PC-9 (cell line): ENCODE data around the gene ATP8A1. TPM values are rescaled to one million over a fixed set of nuclear protein-coding genes. Genes with fewer than 3 reads are reported as not detected.
"Not testable (repeated sequence)": the region's sequence is repeated elsewhere in the genome, so short reads cannot be mapped to it uniquely, and the experiment has no call there.

ENCODE experiments used
- BruUV-seq: library from RNA; stranded (reverse); fragments of 400-500 nt; replicated peaks from 2 replicates; lab custom pipeline; 2021; lab: Mats Ljungman, UMichigan
- CTCF ChIA-PET: fragments of 300-600 bp; sonication (Branson Sonifier 250); formaldehyde crosslinking; loops from one replicate; lab custom pipeline; 2022; ENCODE audit warnings: antibody characterized with exemption; lab: Charles Lee
- POLR2A ChIA-PET: fragments of 300-600 bp; sonication (Branson Sonifier 250); formaldehyde crosslinking; loops from one replicate; lab custom pipeline; 2022; ENCODE audit warnings: antibody characterized with exemption; ENCODE audit not compliant: unreplicated experiment; lab: Charles Lee
- DNase-seq, 2 experiments: peaks; one replicate each; pipeline versions ENCODE4 v3.0.0 to v3.0.0-alpha.2; 2015 to 2022; ENCODE audit warnings: mixed read lengths in 1 of 2
- H2AFZ ChIP-seq: fragments of 200-600 bp; sonication (generic); 2 replicates; pipeline ENCODE4 v1.8.1; 2017; ENCODE audit warnings: antibody characterized with exemption
- H3F3A ChIP-seq: fragments of 200-600 bp; sonication (generic); 2 replicates; pipeline ENCODE4 v1.8.1; 2017; ENCODE audit warnings: antibody characterized with exemption, mild to moderate bottlenecking, low read depth; ENCODE audit not compliant: insufficient read depth
- H3K27ac ChIP-seq: fragments of 200-600 bp; sonication (generic); 2 replicates; pipeline ENCODE4 v1.6.1; 2016; ENCODE audit warnings: mixed run types
- H3K27me3 ChIP-seq: fragments of 200-600 bp; sonication (generic); 2 replicates; pipeline ENCODE4 v1.6.1; 2016; ENCODE audit warnings: low read depth, mixed run types; ENCODE audit not compliant: insufficient read depth
- H3K36me3 ChIP-seq: fragments of 200-600 bp; sonication (generic); 2 replicates; pipeline ENCODE4 v1.6.1; 2016; ENCODE audit warnings: low read depth, mixed run types
- H3K4me1 ChIP-seq: fragments of 200-600 bp; sonication (generic); replicated peaks from 2 replicates; pipeline ENCODE4 v1.6.1; 2016; ENCODE audit warnings: mixed run types; ENCODE audit not compliant: insufficient read depth
- H3K4me2 ChIP-seq: fragments of 200-600 bp; sonication (generic); 2 replicates; pipeline ENCODE4 v1.6.1; 2017; ENCODE audit warnings: mixed run types
- H3K4me3 ChIP-seq: fragments of 200-600 bp; sonication (generic); 2 replicates; pipeline ENCODE4 v1.6.1; 2016; ENCODE audit warnings: mixed run types
- H3K79me2 ChIP-seq: fragments of 200-600 bp; sonication (generic); 2 replicates; pipeline ENCODE4 v1.6.1; 2017; ENCODE audit warnings: low read depth, mixed run types
- H3K9me2 ChIP-seq: fragments of 200-600 bp; sonication (generic); 2 replicates; pipeline ENCODE4 v1.8.1; 2017; ENCODE audit warnings: mild to moderate bottlenecking; ENCODE audit not compliant: insufficient read depth
- H3K9me3 ChIP-seq: fragments of 200-600 bp; sonication (generic); 2 replicates; pipeline ENCODE4 v1.8.1; 2016; ENCODE audit warnings: low read depth; ENCODE audit not compliant: insufficient read depth
- H4K20me1 ChIP-seq: fragments of 200-600 bp; sonication (generic); 2 replicates; pipeline ENCODE4 v1.8.1; 2017; ENCODE audit not compliant: insufficient read depth
- EZH2 ChIP-seq: fragments of 200-600 bp; sonication (generic); IDR thresholded peaks from 2 replicates; pipeline ENCODE4 v1.8.0; 2017; ENCODE audit warnings: antibody characterized with exemption, low read depth
- intact Hi-C: fragments of 100-400 bp; cut with micrococcal nuclease; formaldehyde crosslinking; loops from one replicate; pipeline ENCODE4 v1.10.0; 2022; ENCODE audit not compliant: unreplicated experiment
- total RNA-seq: library from RNA; stranded (reverse); gene quantifications from 2 replicates; pipeline ENCODE4 v1.2.3, GENCODE V29; 2021
- TF ChIP-seq, protein P1 (sequence below): fragments of 200-600 bp; sonication (generic); conservative IDR thresholded peaks from 2 replicates; pipeline ENCODE4 v1.6.1; 2017; ENCODE audit warnings: mixed run types, antibody characterized with exemption, mild to moderate bottlenecking, moderate library complexity

ATP8A1 gene
- total RNA-seq, 1 experiment from 2014 or later: not detected

DNA sequence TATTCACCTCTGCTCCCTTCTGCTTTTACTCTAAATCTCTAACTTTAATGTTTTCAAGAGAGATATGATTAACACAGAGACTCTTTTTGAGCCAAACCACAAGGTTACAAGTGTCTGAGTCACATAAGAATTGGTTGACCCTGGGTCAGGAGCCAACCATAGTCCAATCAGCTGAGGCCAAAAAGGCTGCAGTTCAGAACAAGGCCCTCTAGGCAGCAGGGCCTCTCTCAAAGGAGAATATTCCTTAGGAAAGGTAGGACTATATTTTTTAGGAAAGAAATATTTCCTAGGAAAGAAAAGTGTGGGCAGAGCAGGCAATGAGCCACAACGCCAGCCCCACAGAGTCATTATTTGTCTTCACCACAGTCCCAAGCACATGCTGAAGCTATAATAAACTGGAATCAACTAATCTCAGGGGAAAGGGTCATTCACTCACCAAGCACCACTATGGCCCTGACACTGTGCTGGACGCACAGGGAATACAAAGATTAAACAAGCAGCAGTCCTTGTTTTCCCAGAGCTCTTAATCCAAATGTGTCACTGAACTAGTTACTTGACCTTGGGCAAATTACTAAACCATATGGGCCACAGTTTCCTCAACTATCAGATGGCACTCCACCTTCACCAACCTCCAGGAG is 2.2 kb downstream of the ATP8A1 start:
- H3K4me1 ChIP-seq: peaks cover 5% of the 10 kb centered on the region; the same call in 1 of the 2 replicates
- H4K20me1 ChIP-seq: no peaks in the 10 kb centered on the region
- no peaks in the 10 kb centered on the region for H3F3A ChIP-seq
- no peaks in the 10 kb centered on the region for H3K27me3 ChIP-seq
- H3K4me2 ChIP-seq: no peak overlapping the region
- BruUV-seq: no TSS peak
- H3K9me2 ChIP-seq: no peaks in the 10 kb centered on the region
- no peaks in the 10 kb centered on the region for H3K79me2 ChIP-seq
- POLR2A ChIA-PET: no interaction called here
- CTCF ChIA-PET: no interaction called here
- no peak for DNase-seq
- no peak overlapping the region for H3K4me3 ChIP-seq
- H2AFZ ChIP-seq: no peak overlapping the region
- no peaks in the 10 kb centered on the region for H3K36me3 ChIP-seq
- TF ChIP-seq EZH2: no peak
- TF ChIP-seq, protein P1, sequence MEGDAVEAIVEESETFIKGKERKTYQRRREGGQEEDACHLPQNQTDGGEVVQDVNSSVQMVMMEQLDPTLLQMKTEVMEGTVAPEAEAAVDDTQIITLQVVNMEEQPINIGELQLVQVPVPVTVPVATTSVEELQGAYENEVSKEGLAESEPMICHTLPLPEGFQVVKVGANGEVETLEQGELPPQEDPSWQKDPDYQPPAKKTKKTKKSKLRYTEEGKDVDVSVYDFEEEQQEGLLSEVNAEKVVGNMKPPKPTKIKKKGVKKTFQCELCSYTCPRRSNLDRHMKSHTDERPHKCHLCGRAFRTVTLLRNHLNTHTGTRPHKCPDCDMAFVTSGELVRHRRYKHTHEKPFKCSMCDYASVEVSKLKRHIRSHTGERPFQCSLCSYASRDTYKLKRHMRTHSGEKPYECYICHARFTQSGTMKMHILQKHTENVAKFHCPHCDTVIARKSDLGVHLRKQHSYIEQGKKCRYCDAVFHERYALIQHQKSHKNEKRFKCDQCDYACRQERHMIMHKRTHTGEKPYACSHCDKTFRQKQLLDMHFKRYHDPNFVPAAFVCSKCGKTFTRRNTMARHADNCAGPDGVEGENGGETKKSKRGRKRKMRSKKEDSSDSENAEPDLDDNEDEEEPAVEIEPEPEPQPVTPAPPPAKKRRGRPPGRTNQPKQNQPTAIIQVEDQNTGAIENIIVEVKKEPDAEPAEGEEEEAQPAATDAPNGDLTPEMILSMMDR: no peak
- intact Hi-C loops: no loop called here
- no peaks in the 10 kb centered on the region for H3K9me3 ChIP-seq
- no peak overlapping the region for H3K27ac ChIP-seq

DNA sequence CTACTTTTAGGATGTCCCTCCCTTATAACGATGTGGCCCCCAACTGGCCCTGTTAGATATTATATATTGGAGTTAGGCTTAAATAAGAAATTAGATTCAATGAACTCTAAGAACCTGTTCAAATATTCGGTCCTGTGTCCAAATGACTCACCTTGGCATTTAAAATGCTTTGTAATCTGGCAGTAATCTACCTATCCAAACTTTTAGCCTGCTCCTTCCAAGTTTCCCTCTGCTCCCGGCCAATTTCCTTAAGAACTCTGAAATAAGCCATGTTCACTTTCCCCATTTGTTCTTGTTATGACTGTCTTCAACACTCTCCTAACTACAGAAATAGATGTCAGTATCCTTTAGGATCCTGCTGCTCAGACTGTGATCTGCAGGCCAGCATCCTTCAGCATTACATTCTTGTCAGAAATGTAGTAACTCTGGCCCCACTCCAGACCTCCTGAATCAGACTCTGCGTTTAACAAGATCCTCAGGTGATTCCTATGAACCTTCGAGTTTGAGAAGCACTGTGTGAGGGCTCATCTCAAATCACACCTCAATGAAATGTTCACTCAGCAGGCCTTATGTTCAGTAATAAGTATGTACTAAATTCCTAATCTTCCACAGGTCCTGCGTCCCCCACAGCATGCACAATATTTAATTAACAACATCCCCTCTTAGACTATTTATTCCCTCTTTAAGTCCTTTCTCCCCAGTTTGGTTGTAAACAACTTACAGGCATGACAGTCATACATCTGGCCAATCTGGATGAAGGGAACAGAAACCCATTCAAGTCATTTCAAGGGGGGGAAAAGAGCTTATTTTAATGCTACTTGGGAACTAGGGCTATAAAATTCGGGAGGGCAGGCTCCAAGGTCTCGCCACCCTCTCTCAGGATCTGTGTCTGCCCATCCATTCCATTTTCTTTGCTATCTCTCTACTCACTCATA is 3.0 kb downstream of the ATP8A1 start:
- no peak overlapping the region for H3K4me3 ChIP-seq
- ChIA-PET CTCF (no interaction called here), POLR2A (no interaction called here)
- H3K9me2 ChIP-seq: no peaks in the 10 kb centered on the region
- H3K79me2 ChIP-seq: no peaks in the 10 kb centered on the region
- H3K36me3 ChIP-seq: no peaks in the 10 kb centered on the region
- no peak overlapping the region for H3K4me2 ChIP-seq
- no peaks in the 10 kb centered on the region for H3K9me3 ChIP-seq
- no peaks in the 10 kb centered on the region for H3K27me3 ChIP-seq
- BruUV-seq: no TSS peak
- TF ChIP-seq EZH2: no peak
- TF ChIP-seq, protein P1: no peak
- H3K27ac ChIP-seq: no peak overlapping the region
- no peak overlapping the region for H2AFZ ChIP-seq
- DNase-seq: no peak
- intact Hi-C loops: no loop called here
- peaks cover 5% of the 10 kb centered on the region; the same call in 1 of the 2 replicates for H3K4me1 ChIP-seq
- no peaks in the 10 kb centered on the region for H3F3A ChIP-seq
- H4K20me1 ChIP-seq: no peaks in the 10 kb centered on the region

DNA sequence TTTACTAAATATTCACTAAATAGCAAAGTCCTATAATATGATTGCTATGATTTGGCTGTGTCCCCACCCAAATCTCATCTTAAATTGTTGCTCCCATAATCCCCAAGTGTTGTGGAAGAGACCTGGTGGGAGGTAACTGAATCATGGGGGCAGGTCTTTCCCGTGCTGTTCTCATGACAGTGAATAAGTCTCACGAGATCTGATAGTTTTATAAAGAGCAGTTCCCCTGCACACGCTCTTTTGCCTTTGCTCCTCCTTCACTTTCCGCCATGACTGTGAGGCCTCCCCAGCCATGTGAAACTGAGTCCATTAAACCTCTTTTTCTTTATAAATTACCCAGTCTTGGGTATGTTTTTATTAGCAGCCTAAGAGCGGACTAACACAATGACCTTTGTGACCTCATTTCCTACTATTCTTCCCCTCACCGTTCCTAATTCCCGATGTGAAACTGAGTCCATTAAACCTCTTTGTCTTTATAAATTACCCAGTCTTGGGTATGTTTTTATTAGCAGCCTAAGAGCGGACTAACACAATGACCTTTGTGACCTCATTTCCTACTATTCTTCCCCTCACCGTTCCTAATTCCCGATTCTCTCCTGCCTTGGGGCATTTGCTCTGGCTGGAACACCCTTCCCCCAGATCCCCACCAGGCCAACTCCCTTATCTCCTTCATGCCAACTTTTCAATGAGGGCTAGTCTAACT is 4.2 kb downstream of the ATP8A1 start:
- DNase-seq, POLR2A ChIA-PET, intact Hi-C loops: not testable (repeated sequence)

More for the DNA sequence above, 4.2 kb downstream of the ATP8A1 start:
- H3K4me2 ChIP-seq, H3K4me1 ChIP-seq, H3K4me3 ChIP-seq, BruUV-seq, H3K36me3 ChIP-seq, H3K27ac ChIP-seq, H3K9me2 ChIP-seq, H3K27me3 ChIP-seq, H3F3A ChIP-seq, H3K79me2 ChIP-seq, H4K20me1 ChIP-seq, CTCF ChIA-PET, H2AFZ ChIP-seq, H3K9me3 ChIP-seq: not testable (repeated sequence)
